NCI-H187 (cell line): ENCODE results near the gene S100A4.

ENCODE experiments used
- DNase-seq, 2 experiments: peaks; one replicate each; lab custom pipeline; 2025; lab: John Stamatoyannopoulos, UW

The S100A4 gene

GRCh38 chr1:153507926-153508583 is 37.6 kb downstream of the S100A4 start:
- no peak for DNase-seq

GRCh38 chr1:153506831-153507413 is 38.7 kb downstream of the S100A4 start:
- no peak for DNase-seq

- DNase-seq: no peak
These were observed 39.2 kb downstream of the S100A4 start for GRCh38 chr1:153506386-153506785.

GRCh38 chr1:153505576-153505975 is 40.0 kb downstream of the S100A4 start:
- no peak for DNase-seq

- DNase-seq: no peak
These were observed 41.8 kb downstream of the S100A4 start for GRCh38 chr1:153503766-153504165.

- no peak for DNase-seq
These were observed 46.9 kb downstream of the S100A4 start for GRCh38 chr1:153498746-153499145.

- no peak for DNase-seq
These were observed 50.1 kb downstream of the S100A4 start for GRCh38 chr1:153495536-153495935.

GRCh38 chr1:153494976-153495535 is 50.5 kb downstream of the S100A4 start:
- DNase-seq: peak; percentile 55 to 88
